ENCODE results near the gene GTF2H3. TPM values are rescaled to one million over a fixed set of nuclear protein-coding genes. Genes with fewer than 3 reads are reported as not detected.

The GTF2H3 gene
- total and polyA plus RNA-seq, 10 of the 15 experiments (the other 5 are each of a cell fraction or from before 2014, with no cell fraction given): 20.6 to 62.9 (median 34.7) TPM

GRCh38 chr12:123645380-123645779, 11.8 kb downstream of the GTF2H3 start:
- Histone ChIP-seq H3K36me3 (ENCODE audit: control insufficient read depth in 2 of 2, insufficient read depth in 2 of 2, low read length in 1 of 2) (peaks cover 6 to 25% of the 10 kb centered on the region in 2 experiments), H3K79me2 (ENCODE audit: control insufficient read depth, insufficient read depth, low read length) (no peaks in the 10 kb centered on the region; the same call in 1 of the 2 replicates), H3K9ac (ENCODE audit: control insufficient read depth, insufficient read depth, low read length) (no peak overlapping the region), H3K4me2 (ENCODE audit: control insufficient read depth, insufficient read depth) (no peak overlapping the region), H3K4me3 (no peak overlapping the region), H2AFZ (ENCODE audit: control insufficient read depth, low read depth, low read length) (no peak overlapping the region), H4K20me1 (ENCODE audit: control insufficient read depth, insufficient read depth) (no peaks in the 10 kb centered on the region), H3K27ac (ENCODE audit: control insufficient read depth, insufficient read depth) (no peak overlapping the region), H3K4me1 (ENCODE audit: control insufficient read depth, insufficient read depth, low read length) (no peaks in the 10 kb centered on the region), H3K27me3 (replicated peaks in 1 of 2; ENCODE audit: control insufficient read depth in 2 of 2, insufficient read depth in 2 of 2, low read length in 1 of 2) (no peaks in the 10 kb centered on the region), H3K9me3 (replicated peaks; ENCODE audit: control insufficient read depth, insufficient read depth, low read length) (no peaks in the 10 kb centered on the region)
- FAIRE-seq (no peak), DNase-seq (ENCODE audit: low read depth, low spot score) (no peak), ATAC-seq (no peak)
- no TSS peak for BruUV-seq (replicated peaks)
- in situ Hi-C loops (cut with MboI) (no loop called here), intact Hi-C loops (cut with micrococcal nuclease; ENCODE audit: unreplicated experiment) (no loop called here)
- ChIA-PET SMC1A (ENCODE audit: uncharacterized antibody, unreplicated experiment) (interaction anchor here (0.6 to 1.4 kb wide), 4 partner anchors 12 to 1237 kb away, joined by 3 to 4 read pairs (median 3); no protein-coding TSS in a partner anchor), RAD21 (ENCODE audit: unreplicated experiment) (no interaction called here), CTCF (no interaction called here), POLR2A (no interaction called here)
- TF ChIP-seq ETV6 (conservative IDR thresholded peaks at IDR 0.05 in 1 of 2, IDR thresholded peaks at IDR 0.05 in 1 of 2; ENCODE audit: borderline replicate concordance in 1 of 2, low read depth in 1 of 2) (no peak), SIX5 (IDR thresholded peaks at IDR 0.05; ENCODE audit: low read depth, low read length, severe bottlenecking) (no peak), GABPA (IDR thresholded peaks at IDR 0.05; ENCODE audit: low read depth) (no peak), KLF5 (IDR thresholded peaks at IDR 0.05; ENCODE audit: partially characterized antibody) (no peak), MEF2B (IDR thresholded peaks at IDR 0.05; ENCODE audit: partially characterized antibody, poor library complexity, severe bottlenecking) (no peak), IKZF2 (IDR thresholded peaks at IDR 0.05) (no peak), KDM1A (IDR thresholded peaks at IDR 0.05; ENCODE audit: borderline replicate concordance) (no peak), IRF4 (IDR thresholded peaks at IDR 0.05; ENCODE audit: low read depth, low read length) (no peak), ATF3 (IDR thresholded peaks at IDR 0.05; ENCODE audit: borderline replicate concordance, extremely low read depth, low read depth, low read length) (no peak), USF1 (IDR thresholded peaks at IDR 0.05; ENCODE audit: borderline replicate concordance, extremely low read length, insufficient read depth, low read depth, low read length) (no peak), NR2C2 (IDR thresholded peaks at IDR 0.05; ENCODE audit: borderline replicate concordance, control insufficient read depth, insufficient read length, low read depth) (no peak), PKNOX1 (IDR thresholded peaks at IDR 0.05) (no peak), TCF3 (IDR thresholded peaks at IDR 0.05; ENCODE audit: borderline replicate concordance, insufficient read depth, low read depth, low read length) (no peak), ZBED1 (IDR thresholded peaks at IDR 0.05; ENCODE audit: borderline replicate concordance) (no peak)
- WGBS (ENCODE audit: insufficient coverage, insufficient replicate concordance, low lambda C conversion rate, missing lambda C conversion rate): 98% methylated on average over 3 of the region's 3 CpGs
